Body of pancreas (tissue), 4 donors: ENCODE results near the gene CSF2RB. TPM values are rescaled to one million over a fixed set of nuclear protein-coding genes. Genes with fewer than 3 reads are reported as not detected.

Source experiments
- ATAC-seq: fragments of 150-250 bp; one replicate; pipeline ENCODE4 v1.9.1; 2016
- DNase-seq, 4 donors: peaks; one replicate each; pipeline ENCODE4 v3.0.0-alpha.2; 2019
- H3K27ac ChIP-seq, 4 donors: fragments of 200-600 bp; sonication (generic); 1 replicate in 3 of 4; 2 replicates in 1 of 4; pipeline versions ENCODE4 v1.5.1 to v1.6.1; 2016 to 2019; ENCODE audit warnings: mild to moderate bottlenecking in 1 of 4, mixed read lengths in 1 of 4, moderate library complexity in 1 of 4
- H3K27me3 ChIP-seq, 2 donors: fragments of 200-600 bp; sonication (generic); one replicate each; pipeline ENCODE4 v1.6.0; 2016; ENCODE audit warnings: mild to moderate bottlenecking in 1 of 2
- H3K36me3 ChIP-seq, 2 donors: fragments of 200-600 bp; sonication (generic); replicated peaks in 1 of 2; 2 replicates each; pipeline ENCODE4 v1.5.1; 2016; ENCODE audit warnings: low read depth in 2 of 2; ENCODE audit not compliant: insufficient read depth in 1 of 2
- H3K4me1 ChIP-seq: fragments of 200-600 bp; sonication (generic); one replicate; pipeline ENCODE4 v1.6.0; 2016
- H3K4me3 ChIP-seq, 2 donors: fragments of 200-600 bp; sonication (generic); 1 replicate in 1 of 2; 2 replicates in 1 of 2; pipeline ENCODE4 v1.5.1; 2016 to 2019
- H3K9me3 ChIP-seq, 3 donors: fragments of 200-600 bp; sonication (generic); 1 replicate in 2 of 3; 2 replicates in 1 of 3; pipeline ENCODE4 v1.5.1; 2016
- POLR2A ChIP-seq, 3 donors: fragments of 450-650 bp; IDR thresholded peaks; one replicate each; pipeline ENCODE4 v1.6.1; 2016; ENCODE audit warnings: antibody characterized with exemption in 3 of 3, mild to moderate bottlenecking in 2 of 3
- WGBS, 2 donors: methylation state at CpG; one replicate each; pipeline ENCODE4 v1.1.5; 2017; 5-methylcytosine and 5-hydroxymethylcytosine counted together
- intact Hi-C: fragments of 100-400 bp; cut with DNase I; formaldehyde crosslinking; loops from one replicate; pipeline ENCODE4 v1.15.1; 2023
- total RNA-seq, 2 donors: library from RNA; depleted of rRNA; stranded (reverse); fragments of >200 nt; gene quantifications; one replicate each; pipeline ENCODE4 v1.1.0, GENCODE V29; 2016
- TF ChIP-seq, protein P1 (sequence below), 7 experiments: fragments of 450-650 bp in 4 of 7; fragments of 200-600 bp in 3 of 7; sonication (generic) in 3 of 7; IDR thresholded peaks; one replicate each; pipeline ENCODE4 v1.5.1; 2016 to 2019; ENCODE audit warnings: antibody characterized with exemption in 7 of 7

CSF2RB gene
- total RNA-seq, 2 donors from 2014 or later: 2.0 to 2.9 TPM

DNA sequence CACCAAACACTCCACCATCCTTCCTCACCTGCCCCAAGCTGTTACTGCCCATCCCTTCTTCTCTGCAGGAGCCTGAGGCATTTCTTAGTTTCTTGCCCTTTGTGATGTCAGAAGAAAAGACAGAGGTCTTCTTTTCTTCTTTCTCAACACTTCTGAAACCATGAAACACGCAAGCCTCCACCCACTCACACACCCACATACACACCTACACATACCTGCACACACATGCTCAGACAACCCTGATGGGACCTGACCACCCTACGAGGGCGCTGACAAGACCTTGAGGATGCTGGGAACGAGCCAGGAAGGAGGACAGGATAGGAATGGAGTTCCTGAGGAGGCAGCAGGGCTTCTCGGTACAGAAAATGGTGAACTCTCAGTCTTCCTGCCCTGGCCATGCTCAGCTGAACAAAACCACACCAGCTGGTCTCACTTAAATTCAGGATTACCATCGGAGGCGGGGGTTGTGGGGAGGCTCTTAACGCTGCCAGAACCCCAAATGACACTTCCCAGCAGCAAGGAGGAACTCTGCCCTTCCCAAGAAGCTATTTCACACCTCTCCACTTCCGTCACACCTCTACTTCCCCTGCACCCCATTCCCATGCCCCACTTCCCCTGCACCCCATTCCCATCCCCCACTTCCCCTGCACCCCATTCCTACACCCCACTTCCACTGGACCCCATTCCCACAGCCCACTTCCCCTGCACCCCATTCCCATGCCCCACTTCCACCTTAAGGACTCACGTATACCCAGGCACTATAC lies 41.0 kb downstream of the CSF2RB start:
- Histone ChIP-seq H3K9me3 (no peaks in the 10 kb centered on the region), H3K27ac (no peak overlapping the region), H3K36me3 (no peaks in the 10 kb centered on the region), H3K4me1 (no peaks in the 10 kb centered on the region), H3K4me3 (no peak overlapping the region), H3K27me3 (no peaks in the 10 kb centered on the region)
- TF ChIP-seq, protein P1, sequence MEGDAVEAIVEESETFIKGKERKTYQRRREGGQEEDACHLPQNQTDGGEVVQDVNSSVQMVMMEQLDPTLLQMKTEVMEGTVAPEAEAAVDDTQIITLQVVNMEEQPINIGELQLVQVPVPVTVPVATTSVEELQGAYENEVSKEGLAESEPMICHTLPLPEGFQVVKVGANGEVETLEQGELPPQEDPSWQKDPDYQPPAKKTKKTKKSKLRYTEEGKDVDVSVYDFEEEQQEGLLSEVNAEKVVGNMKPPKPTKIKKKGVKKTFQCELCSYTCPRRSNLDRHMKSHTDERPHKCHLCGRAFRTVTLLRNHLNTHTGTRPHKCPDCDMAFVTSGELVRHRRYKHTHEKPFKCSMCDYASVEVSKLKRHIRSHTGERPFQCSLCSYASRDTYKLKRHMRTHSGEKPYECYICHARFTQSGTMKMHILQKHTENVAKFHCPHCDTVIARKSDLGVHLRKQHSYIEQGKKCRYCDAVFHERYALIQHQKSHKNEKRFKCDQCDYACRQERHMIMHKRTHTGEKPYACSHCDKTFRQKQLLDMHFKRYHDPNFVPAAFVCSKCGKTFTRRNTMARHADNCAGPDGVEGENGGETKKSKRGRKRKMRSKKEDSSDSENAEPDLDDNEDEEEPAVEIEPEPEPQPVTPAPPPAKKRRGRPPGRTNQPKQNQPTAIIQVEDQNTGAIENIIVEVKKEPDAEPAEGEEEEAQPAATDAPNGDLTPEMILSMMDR (IDR thresholded peaks at IDR 0.05): no peak
- no peak for TF ChIP-seq POLR2A (IDR thresholded peaks at IDR 0.05)
- ATAC-seq (no peak), DNase-seq (no peak)
- intact Hi-C loops: no loop called here
- WGBS, 2 donors: 48 to 49% methylated on average over 10 of the region's 10 CpGs

DNA sequence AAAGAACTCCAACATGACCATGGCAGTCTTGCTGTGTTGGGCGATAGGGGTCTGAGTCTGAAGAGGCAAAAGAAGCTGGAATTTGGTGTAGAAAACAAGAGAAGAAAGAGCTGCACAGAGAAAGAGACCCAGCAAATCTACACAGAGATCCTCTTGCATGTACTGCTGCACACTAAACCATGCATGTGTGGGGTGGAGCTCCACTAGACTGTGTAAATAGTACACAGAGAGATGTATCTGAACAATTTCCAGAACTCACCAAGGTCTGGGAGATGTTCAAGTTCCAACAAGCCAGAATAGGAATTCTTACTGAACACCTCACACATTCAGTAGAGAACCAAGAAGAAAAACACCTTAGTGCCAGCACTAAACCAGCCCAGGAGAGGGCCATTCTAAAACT lies 42.3 kb downstream of the CSF2RB start:
- Histone ChIP-seq H3K27ac (no peak overlapping the region), H3K27me3 (no peaks in the 10 kb centered on the region), H3K9me3 (no peaks in the 10 kb centered on the region), H3K36me3 (no peaks in the 10 kb centered on the region), H3K4me3 (no peak overlapping the region), H3K4me1 (no peaks in the 10 kb centered on the region)
- 53 to 79% methylated on average over 1 of the region's 1 CpG for WGBS, 2 donors
- ATAC-seq: no peak
- DNase-seq: no peak
- intact Hi-C loops: no loop called here
- TF ChIP-seq POLR2A (IDR thresholded peaks at IDR 0.05): no peak
- TF ChIP-seq, protein P1 (IDR thresholded peaks at IDR 0.05): no peak

DNA sequence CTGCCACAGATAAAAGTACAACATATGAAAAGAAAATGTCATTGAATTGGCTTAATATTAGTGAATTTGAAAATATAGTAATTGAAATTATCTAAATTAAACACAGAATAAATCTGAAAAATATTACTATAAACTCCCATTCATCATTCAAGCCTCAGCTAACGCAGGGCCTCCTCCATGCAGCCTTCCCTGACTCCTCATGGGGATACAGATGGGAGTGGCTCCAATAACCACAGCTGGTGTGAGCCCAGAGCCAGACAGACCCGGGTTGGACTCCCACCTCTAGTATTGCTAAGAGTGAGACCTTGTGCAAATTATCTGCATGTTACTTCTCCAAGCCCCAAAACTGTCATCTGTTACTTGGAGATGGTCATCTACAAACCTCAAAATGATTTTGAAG lies 44.9 kb downstream of the CSF2RB start:
- intact Hi-C loops: no loop called here
- Histone ChIP-seq H3K9me3 (no peaks in the 10 kb centered on the region), H3K36me3 (no peaks in the 10 kb centered on the region), H3K4me1 (no peaks in the 10 kb centered on the region), H3K27ac (no peak overlapping the region), H3K27me3 (no peaks in the 10 kb centered on the region), H3K4me3 (no peak overlapping the region)
- no peak for ATAC-seq
- DNase-seq: no peak
- TF ChIP-seq, protein P1 (IDR thresholded peaks at IDR 0.05): no peak
- no peak for TF ChIP-seq POLR2A (IDR thresholded peaks at IDR 0.05)
- 43 to 55% methylated on average over 2 of the region's 2 CpGs for WGBS, 2 donors

DNA sequence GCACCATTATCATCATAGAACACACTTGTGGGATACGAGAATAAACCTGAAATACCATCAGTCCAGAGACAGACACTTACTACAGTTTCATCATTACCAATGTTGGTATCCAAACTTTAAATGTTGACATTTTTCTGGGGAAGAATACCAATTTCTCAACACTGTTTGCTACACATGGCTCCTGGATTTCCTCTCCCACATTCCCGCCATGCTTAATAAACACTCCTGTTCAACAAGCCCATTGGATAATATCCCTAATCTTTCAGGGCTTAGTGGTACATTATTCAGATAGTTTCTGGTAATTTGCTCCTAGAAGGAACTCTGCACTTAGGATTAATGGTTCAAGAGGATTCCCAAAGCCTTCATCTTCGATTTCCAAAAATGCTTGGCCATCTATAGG lies 48.2 kb downstream of the CSF2RB start:
- DNase-seq: no peak
- H3K27me3 ChIP-seq: no peaks in the 10 kb centered on the region
- no peak for ATAC-seq
- no peak overlapping the region for H3K4me3 ChIP-seq
- no peaks in the 10 kb centered on the region for H3K36me3 ChIP-seq
- no peak overlapping the region for H3K27ac ChIP-seq
- H3K4me1 ChIP-seq: no peaks in the 10 kb centered on the region
- WGBS, 2 donors: 35 to 47% methylated on average over 3 of the region's 3 CpGs
- TF ChIP-seq POLR2A (IDR thresholded peaks at IDR 0.05): no peak
- TF ChIP-seq, protein P1 (IDR thresholded peaks at IDR 0.05): no peak
- intact Hi-C loops: no loop called here
- no peaks in the 10 kb centered on the region for H3K9me3 ChIP-seq

DNA sequence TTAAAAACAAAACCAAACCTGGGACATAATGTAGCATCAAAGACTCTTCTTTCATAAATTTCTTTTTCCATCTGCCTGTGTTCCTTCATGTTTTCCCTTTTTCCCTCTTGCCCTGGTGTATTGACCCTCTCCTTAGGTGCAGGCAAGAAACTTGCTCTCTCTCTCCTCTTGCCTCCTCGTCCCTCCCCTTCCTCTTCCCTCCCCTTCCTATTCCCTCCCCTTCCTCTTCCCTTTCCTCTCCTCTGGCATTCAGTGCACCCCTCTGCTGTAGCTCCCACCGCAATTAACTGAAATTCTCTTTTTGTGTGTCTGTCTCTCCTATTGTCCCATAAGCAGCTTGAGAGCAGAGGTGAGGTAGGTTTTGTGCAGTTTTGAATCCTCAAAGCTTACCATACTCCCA lies 49.9 kb downstream of the CSF2RB start:
- TF ChIP-seq POLR2A (IDR thresholded peaks at IDR 0.05): no peak
- WGBS, 2 donors: 64% methylated on average over 2 of the region's 2 CpGs
- no peak for ATAC-seq

More for the DNA sequence above, 49.9 kb downstream of the CSF2RB start:
- Histone ChIP-seq H3K27ac (no peak overlapping the region), H3K4me1 (no peaks in the 10 kb centered on the region), H3K9me3 (no peaks in the 10 kb centered on the region), H3K27me3 (no peaks in the 10 kb centered on the region), H3K36me3 (no peaks in the 10 kb centered on the region), H3K4me3 (no peak overlapping the region)
- no peak for DNase-seq
- intact Hi-C loops: no loop called here
